Measurements from ENCODE around the gene DGAT2. TPM values are rescaled to one million over a fixed set of nuclear protein-coding genes. Genes with fewer than 3 reads are reported as not detected.

DGAT2 gene
- total and polyA plus RNA-seq, 8 donors: 0.56 to 15.7 (median 2.2) TPM

DNA sequence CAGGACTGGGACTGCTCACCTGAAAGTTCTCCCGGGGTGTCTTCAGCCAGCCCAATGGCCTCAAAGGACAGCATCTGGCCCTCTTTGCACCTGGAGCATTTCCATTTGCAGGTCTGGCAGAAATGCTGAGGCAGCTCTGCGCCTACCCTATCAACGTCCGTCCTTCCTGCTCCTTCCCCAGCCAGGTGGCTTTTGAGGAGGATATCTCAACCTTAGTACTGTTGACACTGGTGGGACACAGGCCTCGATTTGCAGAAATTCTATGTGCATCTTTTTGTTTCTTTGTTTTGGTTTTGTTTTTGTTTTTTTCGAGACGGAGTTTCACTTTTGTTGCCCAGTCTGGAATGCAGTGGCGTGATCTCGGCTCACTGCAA is 45.9 kb upstream of the DGAT2 start:
- H3K4me3 ChIP-seq: no peak overlapping the region
- H3K4me1 ChIP-seq: no peaks in the 10 kb centered on the region
- TF ChIP-seq CTCF (IDR thresholded peaks at IDR 0.05): no peak
- H3K27ac ChIP-seq: no peak overlapping the region
- no peak for ATAC-seq
- no peak for DNase-seq
- H3K9me3 ChIP-seq: no peaks in the 10 kb centered on the region
- intact Hi-C loops (cut with DNase I): no loop called here
- H3K27me3 ChIP-seq: no peaks in the 10 kb centered on the region
- no peaks in the 10 kb centered on the region for H3K36me3 ChIP-seq
- 76 to 77% methylated on average over 9 of the region's 9 CpGs for WGBS, 2 donors
- FAIRE-seq: no peak

- TF ChIP-seq CTCF (IDR thresholded peaks at IDR 0.05): no peak
- Histone ChIP-seq H3K4me3 (no peak overlapping the region), H3K27me3 (no peaks in the 10 kb centered on the region), H3K9me3 (no peaks in the 10 kb centered on the region), H3K4me1 (no peaks in the 10 kb centered on the region), H3K36me3 (no peaks in the 10 kb centered on the region), H3K27ac (no peak overlapping the region)
- DNase-seq (no peak), ATAC-seq (peak in 1 of 4 donors; percentile 28), FAIRE-seq (no peak)
- intact Hi-C loops (cut with DNase I): no loop called here
- WGBS, 2 donors: 53 to 56% methylated on average over 13 of the region's 13 CpGs
Measured at GRCh38 chr11:75725547-75726320, 42.8 kb upstream of the DGAT2 start.

- ATAC-seq: no peak
- no peak for DNase-seq
- no peak for TF ChIP-seq CTCF (IDR thresholded peaks at IDR 0.05)
- WGBS, 2 donors: 98 to 100% methylated on average over 2 of the region's 2 CpGs
- intact Hi-C loops (cut with DNase I): no loop called here
- no peaks in the 10 kb centered on the region for H3K27me3 ChIP-seq
- FAIRE-seq: no peak
- H3K4me3 ChIP-seq: no peak overlapping the region
- no peak overlapping the region for H3K27ac ChIP-seq
- H3K36me3 ChIP-seq: no peaks in the 10 kb centered on the region
- H3K9me3 ChIP-seq: no peaks in the 10 kb centered on the region
- H3K4me1 ChIP-seq: no peaks in the 10 kb centered on the region
Measured at GRCh38 chr11:75728992-75729391, 39.6 kb upstream of the DGAT2 start.

GRCh38 chr11:75731095-75731494 is 37.5 kb upstream of the DGAT2 start:
- no peak for FAIRE-seq
- 94% methylated on average over 5 of the region's 5 CpGs for WGBS, 2 donors
- intact Hi-C loops (cut with DNase I): no loop called here
- Histone ChIP-seq H3K9me3 (no peaks in the 10 kb centered on the region), H3K4me3 (no peak overlapping the region), H3K36me3 (no peaks in the 10 kb centered on the region), H3K4me1 (no peaks in the 10 kb centered on the region), H3K27ac (no peak overlapping the region), H3K27me3 (no peaks in the 10 kb centered on the region)
- ATAC-seq: no peak
- no peak for DNase-seq
- no peak for TF ChIP-seq CTCF (IDR thresholded peaks at IDR 0.05)

DNA sequence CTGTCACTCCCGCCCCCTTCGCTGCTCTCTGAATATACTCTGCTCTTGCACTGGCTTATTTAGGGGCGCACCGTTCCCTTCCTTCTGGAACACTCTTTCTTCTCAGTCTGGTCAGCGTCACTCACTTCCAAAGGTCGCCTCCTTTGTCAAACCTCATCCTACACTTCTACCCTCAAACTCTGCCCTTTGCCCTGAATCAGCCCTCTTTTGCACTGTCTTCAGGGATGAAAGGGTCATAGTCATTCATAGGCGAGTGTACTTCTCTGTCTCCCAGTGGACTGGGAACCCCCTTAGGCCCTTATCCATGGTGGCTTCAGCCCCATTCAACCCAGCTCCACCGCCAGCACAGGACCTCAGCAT is 35.5 kb upstream of the DGAT2 start:
- DNase-seq (no peak), ATAC-seq (no peak), FAIRE-seq (no peak)
- WGBS, 2 donors: 93 to 94% methylated on average over 8 of the region's 8 CpGs
- H3K36me3 ChIP-seq: no peaks in the 10 kb centered on the region
- H3K4me3 ChIP-seq: no peak overlapping the region
- no peaks in the 10 kb centered on the region for H3K27me3 ChIP-seq
- intact Hi-C loops (cut with DNase I): no loop called here
- no peaks in the 10 kb centered on the region for H3K4me1 ChIP-seq
- no peaks in the 10 kb centered on the region for H3K9me3 ChIP-seq
- no peak for TF ChIP-seq CTCF (IDR thresholded peaks at IDR 0.05)
- no peak overlapping the region for H3K27ac ChIP-seq
